ENCODE results near the gene ALDH9A1.

- TF ChIP-seq CTCF (IDR thresholded peaks at IDR 0.05) (no peak), POLR2A (IDR thresholded peaks at IDR 0.05; ENCODE audit: low read depth) (no peak)
These were observed 14.4 kb downstream of the ALDH9A1 start for GRCh38 chr1:165683848-165684485.

Data from esophagus muscularis mucosa (tissue), 3 donors.